HCT116 (cell line): ENCODE results near the gene SEPTIN3. TPM values are rescaled to one million over a fixed set of nuclear protein-coding genes. Genes with fewer than 3 reads are reported as not detected.

Source experiments
- ATAC-seq: fragments of 200-7000 bp; cut with Tn5 transposase; 2 replicates; pipeline ENCODE4 v1.9.1; 2020; ENCODE audit warnings: mild to moderate bottlenecking, moderate library complexity
- BruUV-seq: library from RNA; stranded (reverse); fragments of 400-500 nt; replicated peaks from 2 replicates; lab custom pipeline; 2021; lab: Mats Ljungman, UMichigan
- CTCF ChIA-PET: fragments of 300-600 bp; sonication (Branson Sonifier 250); formaldehyde crosslinking; loops from one replicate; lab custom pipeline; 2021; ENCODE audit warnings: antibody characterized with exemption; lab: Charles Lee
- POLR2A ChIA-PET: fragments of 300-600, 350-600 bp; sonication (Branson Sonifier 250); formaldehyde crosslinking; loops from one replicate; lab custom pipeline; 2021; ENCODE audit warnings: antibody characterized with exemption; lab: Charles Lee
- RAD21 ChIA-PET, 2 experiments: fragments of 300-600 bp; sonication (Branson Sonifier 250); formaldehyde crosslinking; loops; one replicate each; lab custom pipeline; 2023; ENCODE audit warnings: low total read pairs in 2 of 2; ENCODE audit not compliant: uncharacterized antibody in 2 of 2, unreplicated experiment in 2 of 2, low non-redundant PET in 1 of 2; lab: Charles Lee
- DNase-seq: peaks from one replicate; pipeline ENCODE4 v3.0.0-alpha.2; 2010; ENCODE audit warnings: low read depth, low spot score
- H2AFZ ChIP-seq: fragments of 200-600 bp; shearing (Covaris generic), sonication (generic); 2 replicates; pipeline ENCODE4 v1.6.1; 2017; ENCODE audit warnings: low read depth, mixed run types, mixed read lengths, antibody characterized with exemption, low read length; ENCODE audit not compliant: poor library complexity, severe bottlenecking
- H3K27ac ChIP-seq: 2 replicates; pipeline ENCODE4 v1.5.1; 2012; ENCODE audit warnings: low read depth, low read length
- H3K27me3 ChIP-seq: fragments of 200-600 bp; sonication (generic); 2 replicates; pipeline ENCODE4 v1.6.1; 2016; ENCODE audit warnings: mixed run types, low read length, mixed read lengths; ENCODE audit not compliant: insufficient read depth
- H3K36me3 ChIP-seq, 2 experiments: fragments of 200-500 bp in 1 of 2; fragments of 200-600 bp in 1 of 2; sonication (Bioruptor generic) in 1 of 2; sonication (generic) in 1 of 2; 2 replicates each; pipeline versions ENCODE4 v1.5.1 to v1.6.1; 2014 to 2016; ENCODE audit warnings: low read length in 2 of 2, inconsistent platforms in 1 of 2, mixed read lengths in 1 of 2, mixed run types in 1 of 2; ENCODE audit not compliant: insufficient read depth in 2 of 2, control insufficient read depth in 1 of 2
- H3K4me1 ChIP-seq, 2 experiments: fragments of 200-600 bp in 1 of 2; sonication (generic) in 1 of 2; 2 replicates each; pipeline versions ENCODE4 v1.5.1 to v1.6.1; 2012 to 2017; ENCODE audit warnings: low read length in 2 of 2, inconsistent platforms in 1 of 2, mild to moderate bottlenecking in 1 of 2, mixed read lengths in 1 of 2, mixed run types in 1 of 2, moderate library complexity in 1 of 2; ENCODE audit not compliant: insufficient read depth in 2 of 2, control insufficient read depth in 1 of 2
- H3K4me2 ChIP-seq: fragments of 200-600 bp; sonication (generic); 2 replicates; pipeline ENCODE4 v1.6.1; 2017; ENCODE audit warnings: mixed run types, low read length, mixed read lengths
- H3K4me3 ChIP-seq, 2 experiments: fragments of 200-600 bp in 1 of 2; sonication (generic) in 1 of 2; replicated peaks in 1 of 2; 2 replicates each; pipeline ENCODE4 v1.5.1; 2011 to 2016; ENCODE audit warnings: low read length in 2 of 2, control low read depth in 1 of 2, low read depth in 1 of 2, mild to moderate bottlenecking in 1 of 2, mixed read lengths in 1 of 2, mixed run types in 1 of 2
- H3K79me2 ChIP-seq: fragments of 200-600 bp; sonication (generic); 2 replicates; pipeline ENCODE4 v1.6.1; 2017; ENCODE audit warnings: mild to moderate bottlenecking, mixed run types, low read length, moderate library complexity, mixed read lengths; ENCODE audit not compliant: insufficient read depth
- H3K9ac ChIP-seq: fragments of 200-600 bp; sonication (generic); 2 replicates; pipeline ENCODE4 v1.6.1; 2016; ENCODE audit warnings: low read length, mixed read lengths
- H3K9me2 ChIP-seq: fragments of 200-600 bp; sonication (generic), shearing (Covaris generic); 2 replicates; pipeline ENCODE4 v1.6.1; 2017; ENCODE audit warnings: mixed run types, mild to moderate bottlenecking, moderate library complexity; ENCODE audit not compliant: insufficient read depth
- H3K9me3 ChIP-seq, 2 experiments: fragments of 200-500 bp in 1 of 2; fragments of 200-600 bp in 1 of 2; sonication (Bioruptor generic) in 1 of 2; sonication (generic) in 1 of 2; 2 replicates each; pipeline ENCODE4 v1.6.1; 2014 to 2017; ENCODE audit warnings: low read length in 2 of 2, mixed read lengths in 2 of 2, inconsistent platforms in 1 of 2, low read depth in 1 of 2, mild to moderate bottlenecking in 1 of 2, mixed run types in 1 of 2, moderate library complexity in 1 of 2; ENCODE audit not compliant: control insufficient read depth in 1 of 2, insufficient read depth in 1 of 2
- H4K20me1 ChIP-seq: fragments of 200-600 bp; sonication (generic), shearing (Covaris generic); 2 replicates; pipeline ENCODE4 v1.6.1; 2017; ENCODE audit warnings: mixed run types, mild to moderate bottlenecking, moderate library complexity; ENCODE audit not compliant: insufficient read depth
- CBX3 ChIP-seq: IDR thresholded peaks from 2 replicates; pipeline ENCODE4 v1.6.1; 2012; ENCODE audit warnings: low read depth
- CEBPB ChIP-seq: IDR thresholded peaks from 2 replicates; pipeline ENCODE4 v1.6.1; 2012; ENCODE audit warnings: low read depth
- EGR1 ChIP-seq: IDR thresholded peaks from 2 replicates; pipeline ENCODE4 v1.6.1; 2012; ENCODE audit warnings: low read depth
- ELF1 ChIP-seq: IDR thresholded peaks from 2 replicates; pipeline ENCODE4 v1.6.1; 2012; ENCODE audit warnings: low read depth, borderline replicate concordance
- EZH2phosphoT487 ChIP-seq: fragments of 200-600 bp; IDR thresholded peaks from 2 replicates; pipeline ENCODE4 v1.6.1; 2018; ENCODE audit warnings: antibody characterized with exemption, borderline replicate concordance
- FOSL1 ChIP-seq: IDR thresholded peaks from 2 replicates; pipeline ENCODE4 v1.6.1; 2012; ENCODE audit warnings: low read depth
- JUND ChIP-seq: IDR thresholded peaks from 2 replicates; pipeline ENCODE4 v1.6.1; 2012
- POLR2A ChIP-seq: IDR thresholded peaks from 2 replicates; pipeline ENCODE4 v1.7.0; 2011; ENCODE audit warnings: borderline replicate concordance; ENCODE audit not compliant: insufficient read depth, insufficient read length; ENCODE audit errors: extremely low read depth
- POLR2AphosphoS5 ChIP-seq: IDR thresholded peaks from 2 replicates; pipeline ENCODE4 v1.6.1; 2011; ENCODE audit warnings: mild to moderate bottlenecking, low read depth, low read length, moderate library complexity
- REST ChIP-seq: IDR thresholded peaks from 2 replicates; pipeline ENCODE4 v1.6.1; 2012; ENCODE audit warnings: low read depth
- SIN3A ChIP-seq: IDR thresholded peaks from 2 replicates; pipeline ENCODE4 v1.6.1; 2012; ENCODE audit warnings: low read depth
- SP1 ChIP-seq: IDR thresholded peaks from 2 replicates; pipeline ENCODE4 v1.6.1; 2012; ENCODE audit warnings: low read depth
- SRF ChIP-seq: IDR thresholded peaks from 2 replicates; pipeline ENCODE4 v1.6.1; 2012; ENCODE audit warnings: low read depth
- TCF7L2 ChIP-seq: IDR thresholded peaks from 2 replicates; pipeline ENCODE4 v1.7.0; 2011; ENCODE audit warnings: borderline replicate concordance, inconsistent platforms; ENCODE audit not compliant: insufficient read depth, insufficient read length; ENCODE audit errors: extremely low read depth
- YY1 ChIP-seq: IDR thresholded peaks from 2 replicates; pipeline ENCODE4 v1.6.1; 2011; ENCODE audit warnings: low read length, low read depth, moderate library complexity, mild to moderate bottlenecking; ENCODE audit not compliant: insufficient replicate concordance; ENCODE audit errors: extremely low read depth
- ZFX ChIP-seq: fragments of 450-650 bp; IDR thresholded peaks from 2 replicates; pipeline ENCODE4 v1.6.1; 2017
- intact Hi-C: fragments of 100-400 bp; cut with micrococcal nuclease; formaldehyde crosslinking; loops from 2 replicates; pipeline ENCODE4 v1.10.0; 2022
- total RNA-seq: library from RNA; stranded (reverse); gene quantifications from one replicate; pipeline ENCODE4 v1.2.1, GENCODE V29; 2021; ENCODE audit not compliant: unreplicated experiment
- TF ChIP-seq, protein P1 (sequence below): IDR thresholded peaks from 2 replicates; pipeline ENCODE4 v1.6.1; 2011; ENCODE audit warnings: mild to moderate bottlenecking, low read length, moderate library complexity; ENCODE audit not compliant: insufficient replicate concordance; ENCODE audit errors: extremely low read depth
- TF ChIP-seq, protein P2 (sequence below): IDR thresholded peaks from 2 replicates; pipeline ENCODE4 v1.6.1; 2012
- TF ChIP-seq, protein P3 (sequence below): IDR thresholded peaks from 2 replicates; pipeline ENCODE4 v1.6.1; 2012

The SEPTIN3 gene
- total RNA-seq, 1 experiment from 2014 or later = 9.3 TPM

GRCh38 chr22:41979423-41980250 lies 10.4 kb downstream of the SEPTIN3 start:
- ATAC-seq (no peak), DNase-seq (no peak)
- H3K27me3 ChIP-seq = peaks cover 15% of the 10 kb centered on the region
- no peak overlapping the region for H3K9ac ChIP-seq
- intact Hi-C loops = no loop called here
- TF ChIP-seq EGR1 = no peak
- TF ChIP-seq POLR2AphosphoS5 = no peak
- no peak for TF ChIP-seq REST
- no peak for TF ChIP-seq YY1
- no peak for TF ChIP-seq JUND
- no peak for TF ChIP-seq CBX3
- no peak for TF ChIP-seq SP1
- TF ChIP-seq SIN3A = no peak
- TF ChIP-seq SRF = no peak
- no peak for TF ChIP-seq EZH2phosphoT487
- no peak for TF ChIP-seq POLR2A
- TF ChIP-seq, protein P1, sequence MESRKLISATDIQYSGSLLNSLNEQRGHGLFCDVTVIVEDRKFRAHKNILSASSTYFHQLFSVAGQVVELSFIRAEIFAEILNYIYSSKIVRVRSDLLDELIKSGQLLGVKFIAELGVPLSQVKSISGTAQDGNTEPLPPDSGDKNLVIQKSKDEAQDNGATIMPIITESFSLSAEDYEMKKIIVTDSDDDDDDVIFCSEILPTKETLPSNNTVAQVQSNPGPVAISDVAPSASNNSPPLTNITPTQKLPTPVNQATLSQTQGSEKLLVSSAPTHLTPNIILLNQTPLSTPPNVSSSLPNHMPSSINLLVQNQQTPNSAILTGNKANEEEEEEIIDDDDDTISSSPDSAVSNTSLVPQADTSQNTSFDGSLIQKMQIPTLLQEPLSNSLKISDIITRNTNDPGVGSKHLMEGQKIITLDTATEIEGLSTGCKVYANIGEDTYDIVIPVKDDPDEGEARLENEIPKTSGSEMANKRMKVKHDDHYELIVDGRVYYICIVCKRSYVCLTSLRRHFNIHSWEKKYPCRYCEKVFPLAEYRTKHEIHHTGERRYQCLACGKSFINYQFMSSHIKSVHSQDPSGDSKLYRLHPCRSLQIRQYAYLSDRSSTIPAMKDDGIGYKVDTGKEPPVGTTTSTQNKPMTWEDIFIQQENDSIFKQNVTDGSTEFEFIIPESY = no peak
- no peak for TF ChIP-seq TCF7L2
- no peak for TF ChIP-seq FOSL1
- TF ChIP-seq, protein P2, sequence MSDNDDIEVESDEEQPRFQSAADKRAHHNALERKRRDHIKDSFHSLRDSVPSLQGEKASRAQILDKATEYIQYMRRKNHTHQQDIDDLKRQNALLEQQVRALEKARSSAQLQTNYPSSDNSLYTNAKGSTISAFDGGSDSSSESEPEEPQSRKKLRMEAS = no peak
- no peak for TF ChIP-seq ELF1
- no peak for TF ChIP-seq CEBPB
- no peak for TF ChIP-seq ZFX
- TF ChIP-seq, protein P3, sequence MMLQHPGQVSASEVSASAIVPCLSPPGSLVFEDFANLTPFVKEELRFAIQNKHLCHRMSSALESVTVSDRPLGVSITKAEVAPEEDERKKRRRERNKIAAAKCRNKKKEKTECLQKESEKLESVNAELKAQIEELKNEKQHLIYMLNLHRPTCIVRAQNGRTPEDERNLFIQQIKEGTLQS = no peak
- no peak overlapping the region for H3K27ac ChIP-seq
- ChIA-PET RAD21 (no interaction called here), POLR2A (no interaction called here), CTCF (no interaction called here)
- H3K9me3 ChIP-seq = no peaks in the 10 kb centered on the region
- H3K9me2 ChIP-seq = no peaks in the 10 kb centered on the region
- H3K4me2 ChIP-seq = no peak overlapping the region
- no peaks in the 10 kb centered on the region for H4K20me1 ChIP-seq
- H2AFZ ChIP-seq = no peak overlapping the region
- no TSS peak for BruUV-seq
- no peaks in the 10 kb centered on the region for H3K36me3 ChIP-seq
- H3K79me2 ChIP-seq = no peaks in the 10 kb centered on the region
- H3K4me3 ChIP-seq = no peak overlapping the region
- peaks cover 8 to 12% of the 10 kb centered on the region in 2 experiments; a peak in 2 of 4 replicates for H3K4me1 ChIP-seq
